HepG2 (cell line): ENCODE data around the gene DBNDD1. TPM values are rescaled to one million over a fixed set of nuclear protein-coding genes. Genes with fewer than 3 reads are reported as not detected.

Experiments
- ELF3 ChIP-seq: IDR thresholded peaks from 2 replicates; pipeline ENCODE4 v1.6.1; 2016; ENCODE audit warnings: missing genetic modification reagents, missing compliant biosample characterization
- GLMP ChIP-seq: sonication (generic); formaldehyde crosslinking; IDR thresholded peaks from 2 replicates; pipeline ENCODE4 v1.9.0; 2021; ENCODE audit warnings: missing genetic modification reagents, mild to moderate bottlenecking, borderline replicate concordance
- IRX3 ChIP-seq: sonication (generic); formaldehyde crosslinking; IDR thresholded peaks from 2 replicates; pipeline ENCODE4 v1.8.1; 2023; ENCODE audit warnings: mild to moderate bottlenecking, low read depth, missing genetic modification reagents, borderline replicate concordance
- JARID2 ChIP-seq: sonication (generic); formaldehyde crosslinking; IDR thresholded peaks from 2 replicates; pipeline ENCODE4 v1.8.1; 2023; ENCODE audit warnings: missing genetic modification reagents, inconsistent platforms; ENCODE audit not compliant: insufficient replicate concordance
- JUND ChIP-seq: sonication (generic); formaldehyde crosslinking; IDR thresholded peaks from 2 replicates; pipeline ENCODE4 v1.8.0; 2022; ENCODE audit warnings: mild to moderate bottlenecking, missing genetic modification reagents
- MXD4 ChIP-seq: IDR thresholded peaks from 2 replicates; pipeline ENCODE4 v1.6.1; 2016; ENCODE audit warnings: mild to moderate bottlenecking, missing biosample characterization, missing genetic modification reagents
- MYPOP ChIP-seq: sonication (generic); formaldehyde crosslinking; IDR thresholded peaks from 2 replicates; pipeline ENCODE4 v1.8.1; 2023; ENCODE audit warnings: mild to moderate bottlenecking, moderate library complexity, missing genetic modification reagents
- NR0B2 ChIP-seq: sonication (generic); formaldehyde crosslinking; IDR thresholded peaks from 2 replicates; pipeline ENCODE4 v1.4.0; 2020; ENCODE audit warnings: mild to moderate bottlenecking, missing genetic modification reagents
- SALL1 ChIP-seq: sonication (generic); formaldehyde crosslinking; IDR thresholded peaks from 2 replicates; pipeline ENCODE4 v1.8.0; 2022; ENCODE audit warnings: mild to moderate bottlenecking, missing genetic modification reagents
- SAP130 ChIP-seq: IDR thresholded peaks from 2 replicates; pipeline ENCODE4 v1.6.1; 2016; ENCODE audit warnings: low read depth
- SMYD3 ChIP-seq: sonication (generic); formaldehyde crosslinking; IDR thresholded peaks from 2 replicates; pipeline ENCODE4 v1.8.1; 2023; ENCODE audit warnings: mild to moderate bottlenecking, missing genetic modification reagents
- SNAI1 ChIP-seq: sonication (generic); formaldehyde crosslinking; IDR thresholded peaks from 2 replicates; pipeline ENCODE4 v1.5.0; 2020; ENCODE audit warnings: mild to moderate bottlenecking, missing genetic modification reagents, borderline replicate concordance
- ZEB1 ChIP-seq: IDR thresholded peaks from 2 replicates; pipeline ENCODE4 v1.6.1; 2012; ENCODE audit warnings: mild to moderate bottlenecking, low read depth, inconsistent platforms; ENCODE audit not compliant: insufficient replicate concordance
- ZFP90 ChIP-seq: sonication (generic); formaldehyde crosslinking; IDR thresholded peaks from 2 replicates; pipeline ENCODE4 v1.8.0; 2022; ENCODE audit warnings: missing genetic modification reagents, mild to moderate bottlenecking, inconsistent platforms, borderline replicate concordance
- ZNF101 ChIP-seq: sonication (generic); formaldehyde crosslinking; IDR thresholded peaks from 2 replicates; pipeline ENCODE4 v1.4.0; 2020; ENCODE audit warnings: mild to moderate bottlenecking, low read depth, missing genetic modification reagents, borderline replicate concordance
- ZNF235 ChIP-seq: sonication (generic); formaldehyde crosslinking; IDR thresholded peaks from 2 replicates; pipeline ENCODE4 v1.8.1; 2023; ENCODE audit warnings: mild to moderate bottlenecking, missing genetic modification reagents, borderline replicate concordance
- ZNF3 ChIP-seq: IDR thresholded peaks from 2 replicates; pipeline ENCODE4 v1.7.0; 2017; ENCODE audit warnings: inconsistent platforms
- ZNF407 ChIP-seq: sonication (generic); formaldehyde crosslinking; IDR thresholded peaks from one replicate; pipeline ENCODE4 v1.5.1; 2020; ENCODE audit warnings: mild to moderate bottlenecking, missing genetic modification reagents; ENCODE audit errors: not compliant biosample characterization
- ZNF720 ChIP-seq: sonication (generic); formaldehyde crosslinking; IDR thresholded peaks from 2 replicates; pipeline ENCODE4 v1.4.0; 2020; ENCODE audit warnings: missing genetic modification reagents
- polyA plus RNA-seq, 8 experiments: library from polyadenylated mRNA; depleted of rRNA in 3 of 8; stranded (reverse) in 7 of 8; unstranded in 1 of 8; fragments of >200 nt; fragmentation: Illumina TruSeq in 4 of 8; extraction: Trizol in 4 of 8; gene quantifications; 2 replicates each; pipeline versions ENCODE4 v1.2.1 to v1.2.3, GENCODE V29; 2011 to 2016; ENCODE audit warnings: low read depth in 4 of 8, missing spikeins in 1 of 8, mixed read lengths in 1 of 8; ENCODE audit not compliant: insufficient read depth in 1 of 8
- total RNA-seq, 5 experiments: library from RNA; depleted of rRNA; stranded (reverse); fragments of >200 nt; fragmentation: Illumina TruSeq; extraction: Trizol; gene quantifications; 2 replicates each; pipeline ENCODE4 v1.2.3, GENCODE V29; 2016; ENCODE audit warnings: low read depth in 1 of 5

Gene DBNDD1
- total and polyA plus RNA-seq, 2 of the 13 experiments (the other 11 are each of a cell fraction or from before 2014, with no cell fraction given), result 17.0 to 40.4 TPM

DNA sequence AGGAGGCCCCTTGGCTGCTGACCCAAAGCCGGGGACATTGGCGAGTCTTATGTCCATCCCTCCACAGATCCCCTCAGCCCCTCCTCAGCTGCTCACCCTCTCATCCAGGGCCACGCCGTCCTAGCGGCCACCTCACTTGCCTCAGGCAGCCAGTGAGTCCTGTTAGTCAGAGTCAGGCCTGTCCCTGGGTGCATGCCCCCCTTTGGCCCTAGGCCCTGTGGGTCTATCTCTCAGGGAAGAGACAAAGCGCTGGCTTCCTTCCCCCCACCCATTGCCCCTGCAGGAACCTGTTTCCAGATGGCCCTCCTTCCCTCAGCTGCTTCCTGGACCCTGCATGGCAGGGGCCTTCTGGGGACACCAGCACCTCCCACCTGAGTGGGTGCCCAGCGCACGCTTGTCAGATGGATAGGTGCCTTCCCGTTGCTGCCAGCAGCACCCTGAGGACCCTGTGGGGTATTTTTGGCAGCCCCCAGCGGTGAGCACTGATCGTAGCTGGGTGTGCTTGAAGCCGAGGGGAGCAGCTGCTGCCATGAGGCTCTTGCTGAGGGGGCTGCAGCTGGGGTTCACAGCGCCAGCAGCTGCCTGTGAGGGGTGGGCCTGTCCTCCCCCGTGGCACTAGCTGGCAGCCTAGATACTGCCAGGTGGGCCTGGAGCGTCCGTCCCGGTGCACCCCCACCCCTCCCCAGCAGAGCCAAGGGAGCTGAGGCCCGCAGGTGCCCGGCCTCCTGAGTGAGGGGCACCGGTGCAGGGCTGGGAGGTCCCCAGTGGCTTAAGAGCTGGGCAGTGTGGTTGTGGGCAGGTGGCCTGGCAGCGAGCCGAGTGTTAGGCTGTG, 8.4 kb downstream of the DBNDD1 start (continued):
- TF ChIP-seq ZNF407 (CRISPR knock-in tag), result peak; percentile 9
- no peak for TF ChIP-seq JUND
- TF ChIP-seq SNAI1 (CRISPR knock-in tag), result no peak
- no peak for TF ChIP-seq ZNF101
- no peak for TF ChIP-seq SMYD3 (CRISPR knock-in tag)
- TF ChIP-seq ZNF235, result no peak
- peak; percentile 52 for TF ChIP-seq JARID2
- no peak for TF ChIP-seq MYPOP
- TF ChIP-seq IRX3 (CRISPR knock-in tag), result no peak
- TF ChIP-seq SAP130, result no peak
- TF ChIP-seq ELF3, result no peak
- TF ChIP-seq MXD4 (CRISPR knock-in tag), result no peak
- no peak for TF ChIP-seq GLMP (CRISPR knock-in tag)
- no peak for TF ChIP-seq NR0B2 (CRISPR knock-in tag)
- TF ChIP-seq ZNF720 (CRISPR knock-in tag), result no peak
- TF ChIP-seq SALL1 (CRISPR knock-in tag), result no peak
- no peak for TF ChIP-seq ZEB1
- no peak for TF ChIP-seq ZFP90 (CRISPR knock-in tag)
- TF ChIP-seq ZNF3, result no peak
